Gastroesophageal sphincter (tissue), 3 donors: Measurements from ENCODE around the gene PIK3CD.

Source experiments
- EP300 ChIP-seq: sonication (generic); formaldehyde crosslinking; IDR thresholded peaks from one replicate; pipeline ENCODE4 v1.6.1; 2017; ENCODE audit warnings: antibody characterized with exemption, mild to moderate bottlenecking
- POLR2A ChIP-seq, 2 donors: fragments of 450-650 bp; IDR thresholded peaks; one replicate each; pipeline ENCODE4 v1.6.1; 2017; ENCODE audit warnings: antibody characterized with exemption in 2 of 2, mild to moderate bottlenecking in 2 of 2, moderate library complexity in 1 of 2
- POLR2AphosphoS5 ChIP-seq: sonication (generic); formaldehyde crosslinking; IDR thresholded peaks from one replicate; pipeline ENCODE4 v1.6.1; 2017; ENCODE audit warnings: antibody characterized with exemption
- TF ChIP-seq, protein P1 (sequence below), 4 experiments: fragments of 200-600 bp in 2 of 4; fragments of 450-650 bp in 2 of 4; sonication (generic) in 1 of 4; IDR thresholded peaks; one replicate each; pipeline ENCODE4 v1.5.1; 2017 to 2019; ENCODE audit warnings: antibody characterized with exemption in 4 of 4, mild to moderate bottlenecking in 2 of 4, moderate library complexity in 2 of 4

DNA sequence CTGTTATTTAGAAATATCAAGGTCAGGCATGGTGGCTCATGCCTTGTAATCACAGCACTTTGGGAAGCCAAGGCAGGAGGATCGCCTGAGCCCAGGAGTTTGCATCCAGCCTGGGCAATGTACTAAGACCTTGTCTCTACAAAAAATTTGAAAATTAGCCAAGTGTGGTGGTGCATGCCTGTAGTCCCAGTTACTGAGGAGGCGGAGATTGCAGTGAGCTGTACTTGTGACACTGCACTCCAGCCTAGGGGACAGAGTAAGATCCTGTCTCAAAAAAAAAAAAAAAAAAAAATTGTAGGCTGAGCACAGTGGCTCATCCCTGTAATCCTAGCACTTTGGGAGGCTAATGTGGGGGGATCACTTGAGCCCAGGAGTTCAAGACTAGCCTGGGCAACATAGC lies 45.3 kb downstream of the PIK3CD start:
- TF ChIP-seq, protein P1, sequence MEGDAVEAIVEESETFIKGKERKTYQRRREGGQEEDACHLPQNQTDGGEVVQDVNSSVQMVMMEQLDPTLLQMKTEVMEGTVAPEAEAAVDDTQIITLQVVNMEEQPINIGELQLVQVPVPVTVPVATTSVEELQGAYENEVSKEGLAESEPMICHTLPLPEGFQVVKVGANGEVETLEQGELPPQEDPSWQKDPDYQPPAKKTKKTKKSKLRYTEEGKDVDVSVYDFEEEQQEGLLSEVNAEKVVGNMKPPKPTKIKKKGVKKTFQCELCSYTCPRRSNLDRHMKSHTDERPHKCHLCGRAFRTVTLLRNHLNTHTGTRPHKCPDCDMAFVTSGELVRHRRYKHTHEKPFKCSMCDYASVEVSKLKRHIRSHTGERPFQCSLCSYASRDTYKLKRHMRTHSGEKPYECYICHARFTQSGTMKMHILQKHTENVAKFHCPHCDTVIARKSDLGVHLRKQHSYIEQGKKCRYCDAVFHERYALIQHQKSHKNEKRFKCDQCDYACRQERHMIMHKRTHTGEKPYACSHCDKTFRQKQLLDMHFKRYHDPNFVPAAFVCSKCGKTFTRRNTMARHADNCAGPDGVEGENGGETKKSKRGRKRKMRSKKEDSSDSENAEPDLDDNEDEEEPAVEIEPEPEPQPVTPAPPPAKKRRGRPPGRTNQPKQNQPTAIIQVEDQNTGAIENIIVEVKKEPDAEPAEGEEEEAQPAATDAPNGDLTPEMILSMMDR (IDR thresholded peaks at IDR 0.05) = no peak
- no peak for TF ChIP-seq EP300
- TF ChIP-seq POLR2AphosphoS5 = no peak
- no peak for TF ChIP-seq POLR2A (IDR thresholded peaks at IDR 0.05)
